Naive thymus-derived CD4-positive, alpha-beta T cell (primary cell): ENCODE data around the gene PHETA2. TPM values are rescaled to one million over a fixed set of nuclear protein-coding genes. Genes with fewer than 3 reads are reported as not detected.

ENCODE experiments used
- ATAC-seq: fragments of 150-1000 bp; cut with Tn5 transposase; 2 replicates; pipeline ENCODE4 v1.10.0; 2021; ENCODE audit warnings: mild to moderate bottlenecking, moderate library complexity
- CTCF ChIA-PET: fragments of 350-600 bp; sonication (Branson Sonifier 250); formaldehyde crosslinking; loops from one replicate; lab custom pipeline; 2021; ENCODE audit warnings: antibody characterized with exemption; lab: Charles Lee
- POLR2A ChIA-PET: fragments of 350-600 bp; sonication (Branson Sonifier 250); formaldehyde crosslinking; loops from one replicate; lab custom pipeline; 2021; ENCODE audit warnings: antibody characterized with exemption, inconsistent platforms; lab: Charles Lee
- DNase-seq, 9 donors: peaks; one replicate each; pipeline versions ENCODE4 v3.0.0 to v3.0.0-alpha.2; 2020 to 2022; ENCODE audit warnings: mixed read lengths in 1 of 9
- H3K27ac ChIP-seq: one replicate; pipeline ENCODE4 v1.7.0; 2013; ENCODE audit warnings: mild to moderate bottlenecking, low read depth, low read length, moderate library complexity
- H3K27me3 ChIP-seq, 2 donors: one replicate each; pipeline ENCODE4 v1.7.0; 2013; ENCODE audit warnings: low read length in 2 of 2, mild to moderate bottlenecking in 2 of 2, moderate library complexity in 2 of 2; ENCODE audit not compliant: control insufficient read depth in 2 of 2, insufficient read depth in 2 of 2
- H3K36me3 ChIP-seq, 3 experiments: 1 replicate in 2 of 3; 2 replicates in 1 of 3; pipeline ENCODE4 v1.7.0; 2013; ENCODE audit warnings: low read length in 3 of 3, mild to moderate bottlenecking in 3 of 3, moderate library complexity in 1 of 3; ENCODE audit not compliant: insufficient read depth in 3 of 3, control insufficient read depth in 2 of 3
- H3K4me1 ChIP-seq, 2 donors: one replicate each; pipeline ENCODE4 v1.7.0; 2013; ENCODE audit warnings: low read length in 2 of 2, mild to moderate bottlenecking in 2 of 2, moderate library complexity in 1 of 2; ENCODE audit not compliant: control insufficient read depth in 2 of 2, insufficient read depth in 2 of 2
- H3K4me3 ChIP-seq: 2 replicates; pipeline ENCODE4 v1.7.0; 2013; ENCODE audit warnings: mild to moderate bottlenecking, low read length
- H3K9me3 ChIP-seq, 3 experiments: 1 replicate in 2 of 3; 2 replicates in 1 of 3; pipeline ENCODE4 v1.7.0; 2013; ENCODE audit warnings: low read length in 3 of 3; ENCODE audit not compliant: control insufficient read depth in 2 of 3
- H3K27ac Mint-ChIP-seq, 9 donors: one replicate each; pipeline ENCODE4 v1.8.0; 2020 to 2022; ENCODE audit warnings: mixed read lengths in 9 of 9, mild to moderate bottlenecking in 8 of 9, moderate library complexity in 5 of 9, inconsistent platforms in 2 of 9
- H3K27me3 Mint-ChIP-seq, 5 donors: one replicate each; pipeline ENCODE4 v1.8.0; 2021 to 2022; ENCODE audit warnings: mixed read lengths in 5 of 5, mild to moderate bottlenecking in 1 of 5
- H3K36me3 Mint-ChIP-seq, 5 donors: one replicate each; pipeline ENCODE4 v1.8.0; 2020 to 2022; ENCODE audit warnings: mixed read lengths in 5 of 5, mild to moderate bottlenecking in 3 of 5, inconsistent platforms in 1 of 5
- H3K4me1 Mint-ChIP-seq, 7 donors: one replicate each; pipeline ENCODE4 v1.8.0; 2020 to 2022; ENCODE audit warnings: mixed read lengths in 7 of 7, mild to moderate bottlenecking in 3 of 7, inconsistent platforms in 1 of 7
- H3K4me3 Mint-ChIP-seq, 10 donors: one replicate each; pipeline ENCODE4 v1.8.0; 2020 to 2022; ENCODE audit warnings: mild to moderate bottlenecking in 10 of 10, mixed read lengths in 10 of 10, moderate library complexity in 6 of 10, inconsistent platforms in 2 of 10
- H3K9me3 Mint-ChIP-seq, 11 donors: one replicate each; pipeline ENCODE4 v1.8.0; 2020 to 2022; ENCODE audit warnings: mixed read lengths in 11 of 11, mild to moderate bottlenecking in 4 of 11, inconsistent platforms in 1 of 11, moderate library complexity in 1 of 11
- intact Hi-C, 2 donors: fragments of 100-400 bp; cut with micrococcal nuclease; formaldehyde crosslinking; loops; one replicate each; pipeline ENCODE4 v1.15.1; 2023
- polyA plus RNA-seq, 2 donors: library from polyadenylated mRNA; unstranded; fragments of 300-500 nt; fragmentation: Illumina TruSeq; gene quantifications; one replicate each; pipeline ENCODE4 v1.2.3, GENCODE V29; 2021
- total RNA-seq, 6 experiments: library from RNA in 5 of 6; stranded (reverse) in 5 of 6; gene quantifications; 1 replicate in 5 of 6; 2 replicates in 1 of 6; pipeline ENCODE4 v1.2.3 and lab custom pipeline; 2021 to 2026

PHETA2 gene
- total and polyA plus RNA-seq, 7 experiments from 2014 or later: 0.82 to 3.9 (median 1.2) TPM

DNA sequence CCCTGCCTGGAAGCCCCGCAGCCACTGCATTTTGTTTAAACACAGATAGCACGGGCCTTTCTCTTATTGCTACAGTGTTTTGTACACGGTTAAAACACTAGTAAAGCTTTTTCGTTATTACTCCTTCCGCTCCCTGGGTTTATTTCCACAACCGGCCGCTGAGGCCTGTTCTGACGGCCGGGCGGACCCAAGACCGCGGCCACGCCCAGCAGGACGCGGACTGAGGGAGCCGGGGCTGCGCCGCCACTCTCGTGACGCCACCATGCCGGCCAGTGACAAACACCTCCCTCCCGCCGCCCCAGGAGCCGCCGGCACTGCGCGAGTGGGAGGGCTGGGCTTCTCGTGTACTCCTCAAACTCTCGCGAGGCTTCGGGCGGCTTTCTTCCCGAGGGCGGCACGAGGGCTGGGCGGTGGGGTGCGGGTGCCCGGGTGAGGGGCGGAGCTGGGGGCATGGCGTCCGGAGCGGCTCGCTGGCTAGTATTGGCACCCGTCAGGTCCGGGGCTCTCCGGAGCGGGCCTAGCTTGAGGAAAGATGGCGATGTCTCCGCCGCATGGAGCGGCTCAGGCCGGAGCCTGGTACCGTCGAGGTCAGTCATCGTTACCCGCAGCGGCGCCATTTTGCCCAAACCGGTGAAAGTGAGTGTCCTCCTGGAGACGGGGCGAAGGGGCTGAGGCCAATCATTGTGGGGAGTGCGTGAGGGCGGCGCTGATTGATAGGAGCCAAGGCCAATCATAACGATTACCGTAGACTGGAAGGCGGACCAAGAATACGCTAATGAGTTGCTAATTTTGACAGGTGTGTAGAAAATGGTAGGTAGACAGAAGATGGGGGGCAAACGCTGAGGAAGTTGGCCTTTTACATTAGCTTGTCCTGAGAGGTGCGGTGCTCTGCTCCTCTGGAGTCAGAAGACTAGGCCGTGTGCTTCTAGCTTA, 5.5 kb downstream of the PHETA2 start, which contains the start of gene SMDT1:
Gene SMDT1, plus strand, starts transcription at position 382 of the 933 bp plus-strand sequence. Its CDS starts 69 bp downstream, at position 451.
- Mint-ChIP-seq H3K27me3 (no peaks in the 10 kb centered on the region), H3K9me3 (no peaks in the 10 kb centered on the region)
- CTCF ChIA-PET: interaction anchor here (0.5 to 2.1 kb wide), 5 partner anchors 9 to 793 kb away, joined by 3 to 6 read pairs (median 5); no protein-coding TSS in a partner anchor

GRCh38 chr22:42080287-42080686, 6.2 kb downstream of the PHETA2 start:
- Mint-ChIP-seq H3K27ac (peak overlapping the region; percentile 96 to 99 (median 99)), H3K36me3 (peaks cover 0 to 24% (median 10%) of the 10 kb centered on the region in 5 donors), H3K4me1 (peaks cover 6 to 45% (median 36%) of the 10 kb centered on the region in 7 donors), H3K27me3 (no peaks in the 10 kb centered on the region), H3K4me3 (peak overlapping the region; percentile 94 to 99 (median 96)), H3K9me3 (no peaks in the 10 kb centered on the region)
- H3K9me3 ChIP-seq: no peaks in the 10 kb centered on the region
- peaks cover 3 to 32% (median 13%) of the 10 kb centered on the region in 3 experiments for H3K36me3 ChIP-seq
- H3K27me3 ChIP-seq: no peaks in the 10 kb centered on the region
- H3K27ac ChIP-seq: peak overlapping the region; percentile 97
- H3K4me3 ChIP-seq: peak overlapping the region; percentile 98
- peaks cover 10 to 16% of the 10 kb centered on the region in 2 donors for H3K4me1 ChIP-seq
- POLR2A ChIA-PET: interaction anchor here (0.6 to 5.0 kb wide), 27 partner anchors 10 to 698 kb away, joined by 3 to 136 read pairs (median 4); partner anchors contain the start of genes CCDC134, NAGA, NDUFA6 and POLDIP3
- CTCF ChIA-PET: interaction anchor here (0.5 to 1.8 kb wide), 4 partner anchors 9 to 794 kb away, joined by 3 to 6 read pairs (median 4); no protein-coding TSS in a partner anchor
- ATAC-seq (no peak), DNase-seq (no peak)
- intact Hi-C loops: loop anchor here (1.0 to 10.0 kb wide), 2 partner anchors 82 to 775 kb away; partner anchors contain the start of genes ARFGAP3 (in 1 of the 2) and WBP2NL (in 1 of the 2)

More for the DNA sequence above, 5.5 kb downstream of the PHETA2 start, which contains the start of gene SMDT1:
- H3K36me3 Mint-ChIP-seq: peaks cover 0 to 21% (median 10%) of the 10 kb centered on the region in 5 donors
- H3K27ac ChIP-seq: peak within 1 kb of the TSS; percentile 97
- no peaks in the 10 kb centered on the region for H3K9me3 ChIP-seq
- peaks cover 3 to 25% (median 11%) of the 10 kb centered on the region in 3 experiments for H3K36me3 ChIP-seq
- peak; percentile 94 for ATAC-seq
- H3K4me1 Mint-ChIP-seq: peaks cover 9 to 52% (median 43%) of the 10 kb centered on the region in 7 donors
- H3K4me3 Mint-ChIP-seq: peak within 1 kb of the TSS; percentile 94 to 99 (median 96)
- DNase-seq: peak; percentile 96 to 100 (median 99)
- POLR2A ChIA-PET: interaction anchor here (0.6 to 5.0 kb wide), 29 partner anchors 10 to 698 kb away, joined by 3 to 136 read pairs (median 4); partner anchors contain the start of genes CCDC134, NAGA, NDUFA6 and POLDIP3
- intact Hi-C loops: loop anchor here (1.0 to 10.0 kb wide), 10 partner anchors 9 to 985 kb away; partner anchors contain the start of genes NAGA (in 2 of the 2), NDUFA6 (in 2 of the 2), WBP2NL (in 2 of the 2) and ARFGAP3 (in 1 of the 2)
- peak within 1 kb of the TSS; percentile 98 for H3K4me3 ChIP-seq
- H3K4me1 ChIP-seq: peaks cover 10 to 16% of the 10 kb centered on the region in 2 donors
- no peaks in the 10 kb centered on the region for H3K27me3 ChIP-seq
- H3K27ac Mint-ChIP-seq: peak within 1 kb of the TSS; percentile 96 to 99 (median 99)

GRCh38 chr22:42083119-42083518, 9.1 kb downstream of the PHETA2 start:
- ChIA-PET CTCF (interaction anchor here (0.9 kb wide), 1 partner anchor 10 kb away, joined by 3 read pairs; no protein-coding TSS in a partner anchor), POLR2A (interaction anchor here (1.4 to 1.5 kb wide), 2 partner anchors 13 to 186 kb away, joined by 4 read pairs; no protein-coding TSS in a partner anchor)
- Histone ChIP-seq H3K27ac (peak overlapping the region; percentile 8), H3K9me3 (no peaks in the 10 kb centered on the region), H3K4me3 (no peak overlapping the region), H3K36me3 (peaks cover 10 to 51% (median 29%) of the 10 kb centered on the region in 3 experiments), H3K4me1 (peaks cover 10 to 16% of the 10 kb centered on the region in 2 donors), H3K27me3 (no peaks in the 10 kb centered on the region)
- DNase-seq (no peak), ATAC-seq (no peak)
- H3K4me3 Mint-ChIP-seq: peak overlapping the region in 1 of 10 donors; percentile 12
- intact Hi-C loops: loop anchor here in 1 of 2 donors (10.0 kb wide), 1 partner anchor 772 kb away; the partner anchor contains the start of gene ARFGAP3
- peaks cover 8 to 54% (median 39%) of the 10 kb centered on the region in 7 donors for H3K4me1 Mint-ChIP-seq
- H3K36me3 Mint-ChIP-seq: peaks cover 0 to 36% (median 21%) of the 10 kb centered on the region in 5 donors
- no peaks in the 10 kb centered on the region for H3K27me3 Mint-ChIP-seq
- peak overlapping the region in 2 of 9 donors; percentile 16 to 48 for H3K27ac Mint-ChIP-seq
- H3K9me3 Mint-ChIP-seq: no peaks in the 10 kb centered on the region

- Histone ChIP-seq H3K4me3 (no peak overlapping the region), H3K9me3 (no peaks in the 10 kb centered on the region), H3K27me3 (no peaks in the 10 kb centered on the region), H3K27ac (no peak overlapping the region), H3K36me3 (peaks cover 10 to 46% (median 29%) of the 10 kb centered on the region in 3 experiments), H3K4me1 (peaks cover 11 to 18% of the 10 kb centered on the region in 2 donors)
- Mint-ChIP-seq H3K36me3 (peaks cover 0 to 45% (median 29%) of the 10 kb centered on the region in 5 donors), H3K4me1 (peaks cover 16 to 60% (median 41%) of the 10 kb centered on the region in 7 donors), H3K4me3 (no peak overlapping the region), H3K27me3 (no peaks in the 10 kb centered on the region), H3K27ac (peak overlapping the region in 3 of 9 donors; percentile 5 to 46 (median 22)), H3K9me3 (peaks cover 0 to under 1% (median 0%) of the 10 kb centered on the region in 11 donors)
- POLR2A ChIA-PET: interaction anchor here (0.5 to 1.5 kb wide), 3 partner anchors 10 to 292 kb away, joined by 3 to 6 read pairs (median 4); no protein-coding TSS in a partner anchor
- intact Hi-C loops: loop anchor here in 1 of 2 donors (10.0 kb wide), 1 partner anchor 770 kb away; the partner anchor contains the start of gene ARFGAP3
- ATAC-seq (no peak), DNase-seq (no peak)
- CTCF ChIA-PET: interaction anchor here (0.6 to 0.9 kb wide), 2 partner anchors 359 to 1080 kb away, joined by 3 read pairs; no protein-coding TSS in a partner anchor
Observed at GRCh38 chr22:42084874-42085273, 10.8 kb downstream of the PHETA2 start.

DNA sequence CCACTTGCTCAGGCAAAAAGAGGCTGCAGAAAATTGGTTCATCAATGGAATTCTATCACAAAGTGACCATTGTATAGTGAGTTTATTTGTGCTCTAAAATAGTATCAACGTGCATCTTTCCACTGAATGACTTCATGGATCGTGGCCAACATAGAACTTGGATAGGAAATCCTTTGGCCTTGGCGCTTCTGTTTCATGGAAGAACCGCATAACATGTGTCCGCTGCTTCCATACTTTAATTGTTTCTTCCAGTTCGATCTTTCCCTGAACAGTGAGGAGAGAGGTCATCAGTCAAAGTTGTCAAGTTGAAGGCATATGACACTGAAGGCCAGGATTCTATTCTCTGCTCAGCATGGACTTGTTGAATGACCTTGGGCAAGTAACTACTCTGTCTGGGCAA, 12.0 kb downstream of the PHETA2 start:
- no peak overlapping the region for H3K4me3 ChIP-seq
- H3K27ac Mint-ChIP-seq: peak overlapping the region in 1 of 9 donors; percentile 62
- CTCF ChIA-PET: interaction anchor here (0.9 kb wide), 1 partner anchor 358 kb away, joined by 3 read pairs; no protein-coding TSS in a partner anchor
- peak overlapping the region in 1 of 10 donors; percentile 17 for H3K4me3 Mint-ChIP-seq
- no peaks in the 10 kb centered on the region for H3K27me3 ChIP-seq
- H3K27ac ChIP-seq: no peak overlapping the region
- peaks cover 0 to 5% (median 0%) of the 10 kb centered on the region in 11 donors for H3K9me3 Mint-ChIP-seq
- POLR2A ChIA-PET: interaction anchor here (1.4 kb wide), 1 partner anchor 10 kb away, joined by 4 read pairs; no protein-coding TSS in a partner anchor
- no peaks in the 10 kb centered on the region for H3K9me3 ChIP-seq
- DNase-seq: no peak
- peaks cover 14 to 57% (median 34%) of the 10 kb centered on the region in 7 donors for H3K4me1 Mint-ChIP-seq
- peaks cover 11 to 13% of the 10 kb centered on the region in 2 donors for H3K4me1 ChIP-seq
- no peaks in the 10 kb centered on the region for H3K27me3 Mint-ChIP-seq
- peaks cover 0 to 50% (median 32%) of the 10 kb centered on the region in 5 donors for H3K36me3 Mint-ChIP-seq
- no peak for ATAC-seq
- peaks cover 10 to 50% (median 29%) of the 10 kb centered on the region in 3 experiments for H3K36me3 ChIP-seq
- intact Hi-C loops: loop anchor here in 1 of 2 donors (10.0 kb wide), 1 partner anchor 769 kb away; the partner anchor contains the start of gene ARFGAP3
